Midbrain (tissue), 1 donor: ENCODE results near the gene SKAP1.

Source experiments
- DNase-seq: peaks from one replicate; lab custom pipeline; 2025; lab: John Stamatoyannopoulos, UW

The SKAP1 gene

DNA sequence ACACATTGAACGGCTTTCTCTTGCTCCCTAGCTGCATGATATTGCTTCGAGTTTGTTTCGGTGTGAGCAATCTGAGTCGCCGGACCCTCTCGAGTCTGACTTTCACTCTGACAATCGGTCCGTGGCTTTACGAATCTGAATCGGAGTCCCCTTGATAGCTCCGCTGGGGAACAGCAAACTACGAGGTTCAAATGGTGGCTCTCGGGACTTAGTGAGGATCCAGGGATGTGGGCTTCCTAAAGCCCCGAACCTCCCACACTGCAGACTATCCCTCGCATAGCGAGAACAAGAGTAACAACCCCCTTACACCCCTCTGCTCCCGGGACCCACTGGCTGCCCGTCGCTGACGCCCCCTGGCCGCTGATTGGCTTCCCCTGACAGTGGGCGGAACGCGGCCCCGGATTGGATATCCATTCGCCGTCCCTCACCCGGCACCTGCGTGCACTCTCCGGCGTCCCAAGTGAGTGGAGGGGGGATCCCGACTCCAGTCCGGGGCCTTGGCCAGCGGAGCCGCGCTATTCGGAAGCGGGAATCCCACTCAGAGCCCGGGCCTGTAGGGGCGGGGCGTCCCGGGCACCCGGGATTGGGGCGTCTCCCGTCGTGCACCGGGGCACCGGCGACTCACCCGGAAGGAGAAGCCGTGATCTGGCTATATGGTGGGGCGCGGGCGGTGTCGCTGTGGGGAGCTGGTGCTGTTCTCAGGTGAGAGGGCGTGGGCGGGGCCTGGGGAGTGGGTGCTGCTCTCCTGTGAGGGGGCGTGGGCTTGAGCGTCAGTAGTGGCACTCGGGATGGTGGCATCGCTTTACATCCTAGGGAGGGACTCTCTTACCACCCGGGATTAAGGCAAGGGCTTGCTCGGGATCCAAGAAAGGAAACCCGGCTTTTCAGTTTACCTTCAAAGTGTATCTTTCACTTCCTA, 322.6 kb downstream of the SKAP1 start, which contains the start of gene SNX11:
Gene SNX11 (plus strand): TSS at position 630 of the 919 bp plus-strand sequence. CDS start 4,278 bp downstream, outside the sequence.
- DNase-seq: peak; percentile 90

GRCh38 chr17:48106802-48107136, 323.2 kb downstream of the SKAP1 start:
- no peak for DNase-seq

- no peak for DNase-seq
Measured at GRCh38 chr17:48104440-48104839, 325.6 kb downstream of the SKAP1 start.

GRCh38 chr17:48102798-48103715, 327.0 kb downstream of the SKAP1 start:
- no peak for DNase-seq

- DNase-seq: no peak
Measured at GRCh38 chr17:48102043-48102750, 327.8 kb downstream of the SKAP1 start.

DNA sequence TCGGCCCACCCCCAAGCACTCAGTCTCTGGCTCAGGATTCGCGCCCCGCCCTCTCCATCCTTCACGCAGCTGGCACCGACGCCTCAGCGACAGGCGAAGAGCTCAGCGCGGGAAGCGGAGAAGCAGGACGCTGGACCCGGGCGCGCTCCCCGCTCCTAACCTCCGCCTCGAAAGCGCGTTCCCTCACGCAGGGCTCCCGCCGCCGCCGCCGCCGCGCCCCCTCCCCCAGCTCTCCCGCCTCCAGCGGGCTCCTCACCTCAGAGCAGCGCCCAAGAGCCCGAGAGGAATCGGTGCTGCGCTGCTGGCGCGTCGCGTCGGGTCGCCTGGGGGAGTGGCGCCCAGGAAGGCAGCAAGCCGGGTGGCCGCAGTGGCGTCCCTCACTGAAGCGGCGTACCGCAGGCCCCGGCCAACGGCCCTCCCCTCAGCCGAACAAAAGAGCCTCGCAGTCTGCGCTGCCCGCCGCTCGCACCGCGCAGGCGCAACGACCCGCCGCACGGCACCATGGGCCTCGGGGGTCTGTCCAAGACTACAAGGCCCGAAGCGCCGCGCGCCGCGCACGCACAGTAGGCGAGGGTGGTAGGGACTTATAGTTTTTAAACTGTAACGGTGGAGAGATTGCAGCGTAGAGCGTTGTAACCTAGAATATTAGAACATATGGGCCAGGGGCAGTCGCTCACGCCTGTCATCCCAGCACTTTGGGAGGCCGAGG, 328.8 kb downstream of the SKAP1 start, which contains the start of gene CBX1:
Gene CBX1 (minus strand): TSS at position 467 of the 709 bp plus-strand sequence. CDS start 24,474 bp downstream, outside the sequence.
- peak; percentile 94 for DNase-seq

DNA sequence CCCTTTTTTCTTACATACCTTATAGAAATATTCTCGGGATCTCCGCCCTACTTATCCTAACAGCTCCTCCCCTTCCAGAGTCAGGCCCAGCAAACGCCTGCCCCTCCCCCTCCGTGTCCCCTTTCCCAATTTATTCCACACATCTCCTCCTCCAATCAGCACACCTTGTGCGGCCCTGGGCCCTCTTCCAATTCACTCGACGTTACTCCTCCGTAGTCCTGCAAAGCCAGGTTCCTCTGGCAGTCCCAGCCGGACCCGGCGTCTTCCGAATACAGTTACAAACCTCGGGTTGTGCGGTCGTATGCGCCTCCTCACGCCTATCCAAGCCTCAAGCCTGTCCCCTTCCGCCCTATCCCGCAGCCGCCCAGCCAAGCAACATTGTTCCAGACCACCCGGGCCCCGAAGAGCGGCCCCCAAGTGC, 329.4 kb downstream of the SKAP1 start:
- DNase-seq: no peak

DNA sequence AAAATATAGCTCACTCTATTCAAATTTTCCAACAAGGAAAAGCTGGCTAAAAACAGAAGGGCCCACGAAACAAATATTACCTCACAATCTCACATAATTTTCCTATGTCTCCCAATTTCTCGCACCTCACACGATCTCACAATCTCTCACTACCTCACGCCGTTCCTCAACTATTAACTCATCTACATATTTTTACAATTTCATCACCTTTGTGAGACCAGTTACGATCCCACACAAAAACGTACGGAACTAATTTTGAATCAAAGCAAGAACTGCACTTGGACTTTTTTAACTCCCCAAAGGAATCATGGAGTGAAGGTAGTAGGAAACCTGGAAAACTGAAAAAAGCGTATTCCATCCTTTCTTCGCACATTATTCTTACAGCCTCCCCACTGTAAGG, 329.9 kb downstream of the SKAP1 start:
- no peak for DNase-seq

DNA sequence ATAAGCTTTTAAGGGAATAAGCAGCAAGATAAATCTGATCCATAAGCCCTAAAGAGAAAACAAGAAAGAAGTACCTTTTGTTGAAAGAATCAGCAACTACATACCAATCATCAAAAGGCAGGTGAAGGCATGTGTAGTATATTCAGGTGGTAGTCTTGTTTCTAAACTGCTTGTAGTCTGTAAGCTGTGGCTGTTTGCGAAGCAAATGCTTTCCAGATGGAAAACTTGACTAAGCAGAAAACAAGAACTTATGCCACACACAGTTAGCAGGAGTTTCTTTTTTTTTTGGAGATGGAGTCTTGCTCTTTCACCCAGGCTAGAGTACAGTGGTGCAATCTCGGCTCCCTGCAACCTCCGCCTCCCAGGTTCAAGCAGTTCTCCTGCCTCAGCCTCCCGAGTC, 334.4 kb downstream of the SKAP1 start:
- DNase-seq: no peak

GRCh38 chr17:48093341-48094045, 336.5 kb downstream of the SKAP1 start:
- no peak for DNase-seq

DNA sequence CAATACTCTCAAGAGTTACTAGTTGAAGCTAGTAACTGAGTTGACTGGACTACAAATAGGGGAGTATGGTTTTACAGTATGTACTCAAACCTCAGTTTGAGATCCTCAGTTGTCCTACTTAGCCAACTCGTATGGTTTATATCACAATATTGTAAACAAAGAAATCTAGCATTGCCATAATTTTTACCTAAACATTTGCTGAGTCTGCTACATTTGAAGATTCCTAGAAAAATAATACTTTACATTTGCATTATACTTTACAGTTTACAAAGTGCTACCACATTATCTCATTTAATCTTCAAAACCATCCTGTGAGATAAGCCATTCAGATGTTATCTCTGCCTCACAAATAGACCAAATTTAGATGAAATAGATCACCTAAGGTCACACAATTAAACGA, 345.1 kb downstream of the SKAP1 start:
- no peak for DNase-seq
